Kidney (tissue), 14 donors: ENCODE data around the gene PHOSPHO1. TPM values are rescaled to one million over a fixed set of nuclear protein-coding genes. Genes with fewer than 3 reads are reported as not detected.

Experiments used
- DNase-seq, 5 donors: peaks; one replicate each; pipeline ENCODE4 v3.0.0-alpha.2; 2013 to 2020
- FAIRE-seq: peaks from 2 replicates; lab custom pipeline; 2012; peaks lifted over from hg19 to GRCh38; lab: Jason Lieb, UNC
- H3K27ac ChIP-seq, 2 donors: one replicate each; pipeline ENCODE4 v1.7.0; 2013; ENCODE audit warnings: low read depth in 2 of 2, low read length in 2 of 2, inconsistent platforms in 1 of 2
- H3K27me3 ChIP-seq: one replicate; pipeline ENCODE4 v1.7.1; 2013; ENCODE audit warnings: low read length, inconsistent platforms; ENCODE audit not compliant: control insufficient read depth, insufficient read depth
- H3K36me3 ChIP-seq, 3 donors: one replicate each; pipeline versions ENCODE4 v1.7.0 to v1.7.1; 2013; ENCODE audit warnings: low read length in 3 of 3, control low read depth in 1 of 3, inconsistent platforms in 1 of 3; ENCODE audit not compliant: insufficient read depth in 3 of 3, control insufficient read depth in 2 of 3
- H3K4me1 ChIP-seq, 3 donors: one replicate each; pipeline versions ENCODE4 v1.7.0 to v1.7.1; 2013; ENCODE audit warnings: low read length in 3 of 3, inconsistent platforms in 1 of 3, low read depth in 1 of 3; ENCODE audit not compliant: control insufficient read depth in 2 of 3, insufficient read depth in 2 of 3
- H3K4me3 ChIP-seq, 3 donors: one replicate each; pipeline versions ENCODE4 v1.7.0 to v1.8.1; 2013; ENCODE audit warnings: low read length in 3 of 3, control low read depth in 1 of 3, inconsistent platforms in 1 of 3
- H3K9ac ChIP-seq, 3 donors: one replicate each; pipeline versions ENCODE4 v1.7.0 to v1.7.1; 2013; ENCODE audit warnings: low read length in 3 of 3, control low read depth in 1 of 3, inconsistent platforms in 1 of 3
- H3K9me3 ChIP-seq, 3 donors: one replicate each; pipeline versions ENCODE4 v1.7.0 to v1.7.1; 2013; ENCODE audit warnings: low read length in 3 of 3, control low read depth in 1 of 3, inconsistent platforms in 1 of 3; ENCODE audit not compliant: control insufficient read depth in 2 of 3, insufficient read depth in 1 of 3
- CTCF ChIP-seq: IDR thresholded peaks from 3 replicates; pipeline ENCODE4 v1.5.1; 2012; ENCODE audit warnings: mild to moderate bottlenecking, moderate library complexity, borderline replicate concordance; ENCODE audit not compliant: insufficient read depth; ENCODE audit errors: extremely low read depth
- intact Hi-C: fragments of 100-400 bp; cut with DNase I; formaldehyde crosslinking; loops from one replicate; pipeline ENCODE4 v1.11.1; 2022
- polyA plus RNA-seq: library from polyadenylated mRNA; stranded (reverse); fragments of 350-450 nt; fragmentation: Illumina TruSeq; extraction: RNeasy Lipid Tissue Mini Kit (QIAGEN cat#74804); gene quantifications from one replicate; pipeline ENCODE4 v1.2.3, GENCODE V29; 2014; ENCODE audit warnings: low read depth, low replicate concordance; ENCODE audit not compliant: insufficient read depth
- total RNA-seq: library from RNA; stranded (reverse); fragmentation: NEBNext Ultra II Directional; extraction: Animal tissue kit (Norgen Biotek cat#: 25700); gene quantifications from one replicate; pipeline ENCODE4 v1.2.1, GENCODE V29; 2021
- donor health status: control.
- donor health status: control.
- donor health status: control.
- donor health status: control.
- donor health status: control.
- donor health status: DM: yes; HTN: yes; CAD: no.
- donor health status: Normal renal cell carcinoma (clear cell type).

PHOSPHO1 gene
- total and polyA plus RNA-seq, 2 donors from 2014 or later = 0.22 to 1.5 TPM

- Histone ChIP-seq H3K27me3 (peaks cover 23% of the 10 kb centered on the region), H3K9me3 (no peaks in the 10 kb centered on the region), H3K4me1 (peaks cover 0 to 15% (median 6%) of the 10 kb centered on the region in 3 donors), H3K4me3 (no peak overlapping the region), H3K9ac (no peak overlapping the region), H3K27ac (no peak overlapping the region), H3K36me3 (no peaks in the 10 kb centered on the region)
- DNase-seq (no peak), FAIRE-seq (no peak)
- intact Hi-C loops = loop anchor here (5.0 kb wide), 1 partner anchor 43 kb away; no protein-coding TSS in a partner anchor
- no peak for TF ChIP-seq CTCF
These were observed 4.9 kb downstream of the PHOSPHO1 start for GRCh38 chr17:49225554-49226236.

- H3K4me3 ChIP-seq = no peak overlapping the region
- DNase-seq = peak in 1 of 5 donors; percentile 73
- intact Hi-C loops = loop anchor here (5.0 kb wide), 1 partner anchor 43 kb away; no protein-coding TSS in a partner anchor
- peaks cover 0 to 15% (median 6%) of the 10 kb centered on the region in 3 donors for H3K4me1 ChIP-seq
- TF ChIP-seq CTCF = no peak
- H3K27me3 ChIP-seq = peaks cover 23% of the 10 kb centered on the region
- H3K36me3 ChIP-seq = no peaks in the 10 kb centered on the region
- H3K9me3 ChIP-seq = no peaks in the 10 kb centered on the region
- H3K27ac ChIP-seq = no peak overlapping the region
- no peak for FAIRE-seq
- no peak overlapping the region for H3K9ac ChIP-seq
These were observed 5.6 kb downstream of the PHOSPHO1 start for GRCh38 chr17:49224997-49225337.

GRCh38 chr17:49224198-49224996 lies 6.2 kb downstream of the PHOSPHO1 start:
- TF ChIP-seq CTCF = no peak
- H3K4me3 ChIP-seq = peak overlapping the region in 1 of 3 donors; percentile 29
- no peak for FAIRE-seq
- H3K27ac ChIP-seq = no peak overlapping the region
- no peak overlapping the region for H3K9ac ChIP-seq
- intact Hi-C loops = no loop called here
- H3K9me3 ChIP-seq = no peaks in the 10 kb centered on the region
- H3K4me1 ChIP-seq = peaks cover 0 to 13% (median 6%) of the 10 kb centered on the region in 3 donors
- peaks cover 20% of the 10 kb centered on the region for H3K27me3 ChIP-seq
- H3K36me3 ChIP-seq = no peaks in the 10 kb centered on the region
- peak; percentile 43 to 84 (median 51) for DNase-seq
